Testis (tissue), 2 donors: Measurements from ENCODE around the gene ZRANB3.

Source experiments
- POLR2A ChIP-seq: fragments of 450-650 bp; IDR thresholded peaks from one replicate; pipeline ENCODE4 v1.6.1; 2017; ENCODE audit warnings: antibody characterized with exemption, mild to moderate bottlenecking, moderate library complexity
- TF ChIP-seq, protein P1 (sequence below), 3 experiments: fragments of 450-650 bp in 2 of 3; fragments of 200-600 bp in 1 of 3; sonication (generic) in 1 of 3; IDR thresholded peaks; one replicate each; pipeline ENCODE4 v1.5.1; 2016 to 2019; ENCODE audit warnings: antibody characterized with exemption in 3 of 3, mild to moderate bottlenecking in 2 of 3, moderate library complexity in 1 of 3

DNA sequence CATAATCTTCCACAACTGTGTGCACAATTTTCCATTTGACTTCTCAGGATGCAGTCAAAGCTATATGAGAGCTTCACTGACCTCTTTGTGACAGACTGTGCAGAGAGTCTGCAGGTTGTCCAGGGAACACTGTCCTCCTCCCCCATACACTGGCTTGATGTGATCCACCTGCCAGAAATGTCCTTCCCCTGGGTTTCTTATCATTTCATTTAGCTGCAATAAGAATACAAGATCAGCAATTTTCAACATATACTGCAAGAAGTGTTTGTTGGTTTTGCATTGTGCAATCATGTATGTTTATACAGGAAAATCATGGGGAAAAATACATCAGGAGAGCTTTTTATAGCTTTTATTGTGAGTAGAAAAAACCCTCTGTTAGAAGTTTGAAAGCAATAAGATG lies 328.3 kb downstream of the ZRANB3 start:
- TF ChIP-seq, protein P1, sequence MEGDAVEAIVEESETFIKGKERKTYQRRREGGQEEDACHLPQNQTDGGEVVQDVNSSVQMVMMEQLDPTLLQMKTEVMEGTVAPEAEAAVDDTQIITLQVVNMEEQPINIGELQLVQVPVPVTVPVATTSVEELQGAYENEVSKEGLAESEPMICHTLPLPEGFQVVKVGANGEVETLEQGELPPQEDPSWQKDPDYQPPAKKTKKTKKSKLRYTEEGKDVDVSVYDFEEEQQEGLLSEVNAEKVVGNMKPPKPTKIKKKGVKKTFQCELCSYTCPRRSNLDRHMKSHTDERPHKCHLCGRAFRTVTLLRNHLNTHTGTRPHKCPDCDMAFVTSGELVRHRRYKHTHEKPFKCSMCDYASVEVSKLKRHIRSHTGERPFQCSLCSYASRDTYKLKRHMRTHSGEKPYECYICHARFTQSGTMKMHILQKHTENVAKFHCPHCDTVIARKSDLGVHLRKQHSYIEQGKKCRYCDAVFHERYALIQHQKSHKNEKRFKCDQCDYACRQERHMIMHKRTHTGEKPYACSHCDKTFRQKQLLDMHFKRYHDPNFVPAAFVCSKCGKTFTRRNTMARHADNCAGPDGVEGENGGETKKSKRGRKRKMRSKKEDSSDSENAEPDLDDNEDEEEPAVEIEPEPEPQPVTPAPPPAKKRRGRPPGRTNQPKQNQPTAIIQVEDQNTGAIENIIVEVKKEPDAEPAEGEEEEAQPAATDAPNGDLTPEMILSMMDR (IDR thresholded peaks at IDR 0.05) = no peak
- TF ChIP-seq POLR2A = no peak
